Measurements from ENCODE around the gene PLSCR4. TPM values are rescaled to one million over a fixed set of nuclear protein-coding genes. Genes with fewer than 3 reads are reported as not detected.

PLSCR4 gene
- total and polyA plus RNA-seq, 2 of the 4 experiments (the other 2 are of a cell fraction): 3.8 to 4.4 TPM

GRCh38 chr3:146165877-146166276 lies 85.0 kb downstream of the PLSCR4 start:
- H2BK120ac ChIP-seq (ENCODE audit: low read depth, low read length): peak overlapping the region; percentile 83
- peak overlapping the region; percentile 92 for H3K18ac ChIP-seq (ENCODE audit: low read depth, low read length)
- peak overlapping the region; percentile 57; the same call in 1 of the 2 replicates for H3K27ac ChIP-seq (ENCODE audit: insufficient read depth, low read length)
- no peaks in the 10 kb centered on the region for H3K9me3 ChIP-seq (ENCODE audit: control insufficient read depth, insufficient read depth, low read length)
- DNase-seq (no peak), ATAC-seq (ENCODE audit: low read depth) (no peak)
- H3K27me3 ChIP-seq (ENCODE audit: control insufficient read depth, insufficient read depth, low read length): no peaks in the 10 kb centered on the region
- peak overlapping the region; percentile 48; the same call in 1 of the 2 replicates for H3K56ac ChIP-seq (ENCODE audit: extremely low read depth, insufficient read depth, low read length)
- H2BK15ac ChIP-seq (ENCODE audit: low read depth, low read length): no peak overlapping the region; the same call in 2 of the 3 replicates
- ChIA-PET CTCF (interaction anchor here (0.6 to 2.3 kb wide), 5 partner anchors 9 to 1051 kb away, joined by 3 to 10 read pairs (median 5); no protein-coding TSS in a partner anchor), POLR2A (ENCODE audit: unreplicated experiment) (no interaction called here)
- no peak overlapping the region for H3K4me3 ChIP-seq (ENCODE audit: insufficient read depth, low read depth, low read length)
- H3K9me1 ChIP-seq (ENCODE audit: insufficient read depth, low read length): peaks cover 12% of the 10 kb centered on the region
- H3K4me2 ChIP-seq (ENCODE audit: low read depth, low read length): peak overlapping the region; percentile 77
- in situ Hi-C loops (cut with MboI; ENCODE audit: low sequenced_read_pairs) (no loop called here), dilution Hi-C loops (cut with HindIII; ENCODE audit: low sequenced_read_pairs, unreplicated experiment) (no loop called here), intact Hi-C loops (cut with micrococcal nuclease) (no loop called here)
- H3K4ac ChIP-seq (ENCODE audit: low read depth, low read length): peak overlapping the region; percentile 67; the same call in 1 of the 2 replicates
- H2AK5ac ChIP-seq (ENCODE audit: low read depth, low read length): 0 out of 2 replicates have a peak overlapping the region, but pooled peaks have one; percentile 7
- peak overlapping the region; percentile 82 for H2BK5ac ChIP-seq (ENCODE audit: low read depth, low read length, poor library complexity, severe bottlenecking)
- H2AFZ ChIP-seq (replicated peaks; ENCODE audit: low read length, poor library complexity): no peak overlapping the region
- H3K36me3 ChIP-seq (ENCODE audit: control insufficient read depth, insufficient read depth, low read length): no peaks in the 10 kb centered on the region
- peak overlapping the region; percentile 57; the same call in 1 of the 2 replicates for H3K14ac ChIP-seq (replicated peaks; ENCODE audit: low read depth, low read length)
- peak overlapping the region; percentile 46 to 55 for H4K8ac ChIP-seq (ENCODE audit: low read depth in 2 of 2, low read length in 2 of 2)
- BruUV-seq (replicated peaks): no TSS peak
- WGBS, 2 experiments (ENCODE audit: extremely low coverage in 2 of 2, insufficient read length in 1 of 2): no CpG with 5 or more reads among the region's 2 CpGs
- TF ChIP-seq CTCF (conservative IDR thresholded peaks at IDR 0.05; ENCODE audit: low read depth, low read length): no peak
- TF ChIP-seq ELK1 (IDR thresholded peaks at IDR 0.05; ENCODE audit: borderline replicate concordance, low read depth, low read length): no peak
- TF ChIP-seq RFX5 (IDR thresholded peaks at IDR 0.05; ENCODE audit: low read depth, low read length): no peak
- no peak for TF ChIP-seq USF2 (IDR thresholded peaks at IDR 0.05; ENCODE audit: low read depth, low read length)
- TF ChIP-seq MAZ (IDR thresholded peaks at IDR 0.05; ENCODE audit: borderline replicate concordance, low read depth, low read length): no peak
- TF ChIP-seq CHD1 (IDR thresholded peaks at IDR 0.05; ENCODE audit: low read depth, low read length): no peak
- TF ChIP-seq BHLHE40 (IDR thresholded peaks at IDR 0.05; ENCODE audit: low read depth, low read length): no peak
- TF ChIP-seq SMC3 (IDR thresholded peaks at IDR 0.05; ENCODE audit: low read depth, low read length): no peak
- no peak for TF ChIP-seq RAD21 (IDR thresholded peaks at IDR 0.05; ENCODE audit: low read length)
- TF ChIP-seq RCOR1 (IDR thresholded peaks at IDR 0.05; ENCODE audit: insufficient replicate concordance, low read length): no peak
- TF ChIP-seq MXI1 (IDR thresholded peaks at IDR 0.05; ENCODE audit: borderline replicate concordance, low read depth, low read length): no peak
- no peak for TF ChIP-seq MAFK (IDR thresholded peaks at IDR 0.05; ENCODE audit: low read depth, low read length)
- TF ChIP-seq NFE2L2 (IDR thresholded peaks at IDR 0.05; ENCODE audit: low read depth, low read length): no peak
- no peak for TF ChIP-seq POLR2A (IDR thresholded peaks at IDR 0.05; ENCODE audit: low read depth, low read length)
- no peak for TF ChIP-seq FOS (IDR thresholded peaks at IDR 0.05; ENCODE audit: low read depth, low read length)
- TF ChIP-seq CEBPB (IDR thresholded peaks at IDR 0.05; ENCODE audit: low read depth, low read length): no peak
- peaks cover 3 to 15% of the 10 kb centered on the region in 2 experiments; a peak in 3 of 4 replicates for H3K79me1 ChIP-seq (ENCODE audit: low read depth in 1 of 2, low read length in 2 of 2)
- H3K4me1 ChIP-seq (ENCODE audit: control insufficient read depth, insufficient read depth, low read length): peaks cover 18% of the 10 kb centered on the region
- H2AK9ac ChIP-seq (replicated peaks; ENCODE audit: low read depth, low read length, poor library complexity): no peak overlapping the region
- peak overlapping the region; percentile 70; the same call in 1 of the 2 replicates for H4K91ac ChIP-seq (ENCODE audit: insufficient read depth, low read depth, low read length)
- H4K5ac ChIP-seq (ENCODE audit: low read depth, low read length): peak overlapping the region; percentile 43; the same call in 1 of the 2 replicates
- peak overlapping the region; percentile 63; the same call in 1 of the 2 replicates for H3K23ac ChIP-seq (ENCODE audit: low read depth, low read length)
- H3K9ac ChIP-seq (ENCODE audit: low read depth, low read length): peak overlapping the region; percentile 19; the same call in 1 of the 2 replicates
- no peaks in the 10 kb centered on the region for H4K20me1 ChIP-seq (ENCODE audit: insufficient read depth, low read length)
- H2BK20ac ChIP-seq (ENCODE audit: low read depth, low read length): peak overlapping the region; percentile 73
